ENCODE measurements around the gene MAG. TPM values are rescaled to one million over a fixed set of nuclear protein-coding genes. Genes with fewer than 3 reads are reported as not detected.

MAG gene
- total and polyA plus RNA-seq, 2 donors (not counting 1 experiment from before 2014, with no cell fraction given): 0.50 TPM; not detected in 1

DNA sequence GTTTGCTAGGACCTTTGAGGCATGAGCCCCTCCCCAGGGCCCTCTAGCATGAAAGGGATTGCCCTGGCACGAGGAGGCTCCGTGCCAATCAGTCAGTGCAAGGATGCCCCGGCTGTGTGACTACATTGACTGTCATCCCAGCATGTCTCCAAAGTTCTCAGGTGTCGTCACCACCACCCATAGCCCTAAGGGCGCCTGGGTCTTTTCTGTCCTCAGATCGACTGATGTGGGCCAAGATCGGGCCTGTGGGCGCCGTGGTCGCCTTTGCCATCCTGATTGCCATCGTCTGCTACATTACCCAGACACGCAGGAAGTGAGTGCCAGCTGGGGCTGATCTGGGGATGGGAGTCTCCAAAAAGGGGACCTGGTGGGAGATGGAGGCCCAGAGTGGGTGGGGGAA is 18.4 kb downstream of the MAG start:
- H2AFZ ChIP-seq (ENCODE audit: low read length): no peak overlapping the region
- DNase-seq (ENCODE audit: low read depth in 2 of 2): no peak
- H3K79me2 ChIP-seq (ENCODE audit: control insufficient read depth, insufficient read depth, low read length): no peaks in the 10 kb centered on the region
- H3K36me3 ChIP-seq (ENCODE audit: control insufficient read depth, insufficient read depth, low read length): no peaks in the 10 kb centered on the region
- H3K4me3 ChIP-seq (replicated peaks in 1 of 4; ENCODE audit: control extremely low read depth in 1 of 4, insufficient read depth in 1 of 4, low read depth in 3 of 4, low read length in 4 of 4): no peak overlapping the region
- TF ChIP-seq, protein P1, sequence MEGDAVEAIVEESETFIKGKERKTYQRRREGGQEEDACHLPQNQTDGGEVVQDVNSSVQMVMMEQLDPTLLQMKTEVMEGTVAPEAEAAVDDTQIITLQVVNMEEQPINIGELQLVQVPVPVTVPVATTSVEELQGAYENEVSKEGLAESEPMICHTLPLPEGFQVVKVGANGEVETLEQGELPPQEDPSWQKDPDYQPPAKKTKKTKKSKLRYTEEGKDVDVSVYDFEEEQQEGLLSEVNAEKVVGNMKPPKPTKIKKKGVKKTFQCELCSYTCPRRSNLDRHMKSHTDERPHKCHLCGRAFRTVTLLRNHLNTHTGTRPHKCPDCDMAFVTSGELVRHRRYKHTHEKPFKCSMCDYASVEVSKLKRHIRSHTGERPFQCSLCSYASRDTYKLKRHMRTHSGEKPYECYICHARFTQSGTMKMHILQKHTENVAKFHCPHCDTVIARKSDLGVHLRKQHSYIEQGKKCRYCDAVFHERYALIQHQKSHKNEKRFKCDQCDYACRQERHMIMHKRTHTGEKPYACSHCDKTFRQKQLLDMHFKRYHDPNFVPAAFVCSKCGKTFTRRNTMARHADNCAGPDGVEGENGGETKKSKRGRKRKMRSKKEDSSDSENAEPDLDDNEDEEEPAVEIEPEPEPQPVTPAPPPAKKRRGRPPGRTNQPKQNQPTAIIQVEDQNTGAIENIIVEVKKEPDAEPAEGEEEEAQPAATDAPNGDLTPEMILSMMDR (conservative IDR thresholded peaks at IDR 0.05 in 1 of 2, IDR thresholded peaks at IDR 0.05 in 1 of 2; ENCODE audit: low read depth in 1 of 2, low read length in 2 of 2): no peak
- no peak for TF ChIP-seq EZH2 (IDR thresholded peaks at IDR 0.05; ENCODE audit: low read length, missing control alignments)
- no peaks in the 10 kb centered on the region for H4K20me1 ChIP-seq (ENCODE audit: control insufficient read depth, extremely low read depth, insufficient read depth, low read length)
- no peaks in the 10 kb centered on the region for H3K9me3 ChIP-seq (ENCODE audit: control insufficient read depth, insufficient read depth, low read depth, low read length)
- no peak overlapping the region for H3K27ac ChIP-seq (ENCODE audit: insufficient read depth, low read length)
- no peak overlapping the region for H3K9ac ChIP-seq (ENCODE audit: insufficient read depth, low read length)
- H3K4me1 ChIP-seq (ENCODE audit: control insufficient read depth, extremely low read depth, insufficient read depth, low read length): no peaks in the 10 kb centered on the region
- H3K4me2 ChIP-seq (ENCODE audit: extremely low read depth, insufficient read depth, low read length): no peak overlapping the region
- H3K27me3 ChIP-seq (ENCODE audit: control insufficient read depth, insufficient read depth, low read length): no peaks in the 10 kb centered on the region

DNA sequence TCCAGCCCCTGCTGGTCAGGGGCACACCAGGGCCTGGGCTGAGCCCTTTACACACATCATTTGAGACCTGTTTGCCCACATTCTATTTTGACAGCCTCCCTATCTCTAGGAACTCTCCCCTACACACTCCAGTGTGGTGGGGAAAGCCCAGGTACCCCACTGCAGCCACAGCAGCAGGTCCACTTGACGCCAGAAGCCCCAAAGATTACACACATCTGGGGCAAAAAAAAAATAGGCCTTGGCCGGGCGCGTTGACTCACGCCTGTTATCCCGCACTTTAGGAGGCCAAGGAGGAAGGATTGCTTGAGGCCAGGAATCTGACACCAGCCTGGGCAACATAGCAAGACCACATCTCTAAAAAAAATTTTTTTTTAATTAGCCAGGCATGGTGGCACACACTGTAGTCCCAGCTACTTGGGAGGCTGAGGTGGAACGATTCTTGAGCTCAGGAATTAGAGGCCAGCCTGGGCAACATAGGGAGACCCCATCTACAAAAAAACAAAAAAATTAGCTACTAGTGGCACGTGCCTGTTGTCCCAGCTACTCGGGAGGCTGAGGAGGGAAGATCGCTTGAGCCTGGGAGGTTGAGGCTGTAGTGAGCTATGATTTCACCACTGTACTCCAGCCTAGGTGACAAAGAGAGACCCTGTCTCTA is 19.0 kb downstream of the MAG start:
- Histone ChIP-seq H3K9me3 (ENCODE audit: control insufficient read depth, insufficient read depth, low read depth, low read length) (no peaks in the 10 kb centered on the region), H3K79me2 (ENCODE audit: control insufficient read depth, insufficient read depth, low read length) (no peaks in the 10 kb centered on the region), H3K4me1 (ENCODE audit: control insufficient read depth, extremely low read depth, insufficient read depth, low read length) (no peaks in the 10 kb centered on the region), H4K20me1 (ENCODE audit: control insufficient read depth, extremely low read depth, insufficient read depth, low read length) (no peaks in the 10 kb centered on the region), H3K36me3 (ENCODE audit: control insufficient read depth, insufficient read depth, low read length) (no peaks in the 10 kb centered on the region), H3K4me3 (replicated peaks in 1 of 4; ENCODE audit: control extremely low read depth in 1 of 4, insufficient read depth in 1 of 4, low read depth in 3 of 4, low read length in 4 of 4) (no peak overlapping the region), H3K9ac (ENCODE audit: insufficient read depth, low read length) (no peak overlapping the region), H3K4me2 (ENCODE audit: extremely low read depth, insufficient read depth, low read length) (no peak overlapping the region), H3K27me3 (ENCODE audit: control insufficient read depth, insufficient read depth, low read length) (no peaks in the 10 kb centered on the region), H3K27ac (ENCODE audit: insufficient read depth, low read length) (no peak overlapping the region), H2AFZ (ENCODE audit: low read length) (no peak overlapping the region)
- DNase-seq (ENCODE audit: low read depth in 2 of 2): no peak
- TF ChIP-seq, protein P1 (conservative IDR thresholded peaks at IDR 0.05 in 1 of 2, IDR thresholded peaks at IDR 0.05 in 1 of 2; ENCODE audit: low read depth in 1 of 2, low read length in 2 of 2): no peak
- no peak for TF ChIP-seq EZH2 (IDR thresholded peaks at IDR 0.05; ENCODE audit: low read length, missing control alignments)

DNA sequence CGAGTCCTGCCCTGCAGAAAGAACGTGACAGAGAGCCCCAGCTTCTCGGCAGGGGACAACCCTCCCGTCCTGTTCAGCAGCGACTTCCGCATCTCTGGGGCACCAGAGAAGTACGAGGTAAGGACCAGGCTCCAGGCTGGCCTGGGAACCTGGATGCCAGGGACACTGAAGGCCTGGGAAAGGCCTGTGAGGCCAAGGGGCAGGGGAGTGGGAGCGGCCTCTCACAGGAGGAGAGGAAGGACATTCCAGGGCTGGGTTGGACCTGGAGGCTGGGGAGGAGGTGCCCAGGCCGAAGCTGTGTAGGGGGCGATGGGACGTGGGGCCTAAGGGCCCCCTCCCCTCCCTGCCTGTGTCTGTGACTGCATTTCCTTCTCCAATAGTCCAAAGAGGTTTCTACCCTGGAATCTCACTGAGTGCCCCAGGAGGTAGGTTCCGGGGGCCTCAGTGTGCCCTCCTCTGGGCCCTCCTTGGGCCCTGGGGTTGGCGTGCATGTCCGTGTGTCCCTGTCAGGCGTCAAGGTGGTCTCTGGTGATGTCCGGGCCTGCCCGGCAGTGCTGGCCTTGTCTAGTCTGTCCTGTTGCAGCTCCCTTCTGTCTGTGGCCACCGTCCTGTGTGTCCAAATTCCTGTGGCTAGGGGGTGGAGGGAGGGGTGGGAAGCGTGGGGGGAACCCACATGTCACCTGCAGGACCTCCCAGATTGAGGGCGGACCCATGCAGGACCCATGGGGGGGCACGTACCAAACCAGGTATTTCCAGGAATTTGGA is 20.1 kb downstream of the MAG start:
- no peak for TF ChIP-seq EZH2 (IDR thresholded peaks at IDR 0.05; ENCODE audit: low read length, missing control alignments)
- TF ChIP-seq, protein P1 (conservative IDR thresholded peaks at IDR 0.05 in 1 of 2, IDR thresholded peaks at IDR 0.05 in 1 of 2; ENCODE audit: low read depth in 1 of 2, low read length in 2 of 2): no peak
- Histone ChIP-seq H4K20me1 (ENCODE audit: control insufficient read depth, extremely low read depth, insufficient read depth, low read length) (no peaks in the 10 kb centered on the region), H3K79me2 (ENCODE audit: control insufficient read depth, insufficient read depth, low read length) (no peaks in the 10 kb centered on the region), H3K9ac (ENCODE audit: insufficient read depth, low read length) (no peak overlapping the region), H3K4me1 (ENCODE audit: control insufficient read depth, extremely low read depth, insufficient read depth, low read length) (no peaks in the 10 kb centered on the region), H2AFZ (ENCODE audit: low read length) (no peak overlapping the region), H3K36me3 (ENCODE audit: control insufficient read depth, insufficient read depth, low read length) (no peaks in the 10 kb centered on the region), H3K27me3 (ENCODE audit: control insufficient read depth, insufficient read depth, low read length) (no peaks in the 10 kb centered on the region), H3K9me3 (ENCODE audit: control insufficient read depth, insufficient read depth, low read depth, low read length) (no peaks in the 10 kb centered on the region), H3K4me3 (replicated peaks in 1 of 4; ENCODE audit: control extremely low read depth in 1 of 4, insufficient read depth in 1 of 4, low read depth in 3 of 4, low read length in 4 of 4) (no peak overlapping the region), H3K27ac (ENCODE audit: insufficient read depth, low read length) (no peak overlapping the region), H3K4me2 (ENCODE audit: extremely low read depth, insufficient read depth, low read length) (no peak overlapping the region)
- no peak for DNase-seq (ENCODE audit: low read depth in 2 of 2)

All from fibroblast of lung (primary cell).